ENCODE data around the gene TMEM130. TPM values are rescaled to one million over a fixed set of nuclear protein-coding genes. Genes with fewer than 3 reads are reported as not detected.
A peak's percentile ranks its signal among the peaks of the same experiment; 100 is the strongest.

TMEM130 gene
- total and polyA plus RNA-seq, 4 donors: not detected

DNA sequence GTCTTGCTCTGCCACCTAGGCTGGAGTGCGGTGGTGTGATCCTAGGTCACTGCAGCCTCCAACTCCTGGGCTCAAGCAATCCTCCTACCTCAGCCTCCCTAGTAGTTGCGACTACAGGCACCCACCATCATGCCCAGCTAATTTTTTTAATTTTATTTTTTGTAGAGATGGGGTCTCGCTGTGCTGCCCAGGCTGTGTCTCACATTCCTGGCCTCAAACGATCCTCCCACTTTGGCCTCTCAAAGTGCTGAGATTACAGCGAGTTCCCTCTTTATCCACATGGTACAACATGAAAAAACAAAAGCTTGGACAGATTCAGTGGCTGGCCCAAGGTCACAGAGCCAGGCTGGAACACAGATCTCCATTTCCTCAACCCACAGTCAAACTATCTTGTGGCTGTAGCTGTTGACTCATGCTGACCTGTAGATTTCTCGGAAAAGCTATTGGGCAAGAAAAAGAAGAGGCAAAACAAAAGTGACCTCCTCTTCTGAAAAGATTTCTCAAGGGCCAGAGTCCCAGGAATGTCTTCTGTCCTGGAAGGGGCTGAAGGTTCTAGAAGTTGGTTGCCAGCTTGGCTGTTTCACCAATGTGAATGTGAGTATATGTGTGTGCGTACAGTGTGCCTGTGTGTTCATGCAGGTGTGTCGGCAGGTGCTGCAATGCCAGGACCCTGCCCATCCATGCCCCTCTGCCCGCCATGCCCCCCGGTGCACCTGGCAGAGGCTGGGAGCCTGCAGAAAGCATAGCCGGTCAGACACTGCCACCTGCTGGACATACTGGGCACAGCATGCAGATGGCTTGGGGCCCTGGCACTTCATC is 28.4 kb downstream of the TMEM130 start:
- H3K9ac ChIP-seq (ENCODE audit: low read depth in 1 of 2, low read length in 2 of 2): no peak overlapping the region
- TF ChIP-seq, protein P1, sequence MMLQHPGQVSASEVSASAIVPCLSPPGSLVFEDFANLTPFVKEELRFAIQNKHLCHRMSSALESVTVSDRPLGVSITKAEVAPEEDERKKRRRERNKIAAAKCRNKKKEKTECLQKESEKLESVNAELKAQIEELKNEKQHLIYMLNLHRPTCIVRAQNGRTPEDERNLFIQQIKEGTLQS (IDR thresholded peaks at IDR 0.05): no peak
- peak; percentile 91 to 95 for TF ChIP-seq RAD21 (IDR thresholded peaks at IDR 0.05)
- no peak for TF ChIP-seq FOXA2 (IDR thresholded peaks at IDR 0.05)
- TF ChIP-seq HNF4A (conservative IDR thresholded peaks at IDR 0.05): peak in 1 of 2 donors; percentile 31
- no peak for TF ChIP-seq EGR1 (IDR thresholded peaks at IDR 0.05; ENCODE audit: low read depth in 2 of 2)
- TF ChIP-seq NR2F2 (IDR thresholded peaks at IDR 0.05): no peak
- TF ChIP-seq FOXA1 (IDR thresholded peaks at IDR 0.05): no peak
- no peak for TF ChIP-seq GABPA (IDR thresholded peaks at IDR 0.05 in 1 of 2, conservative IDR thresholded peaks at IDR 0.05 in 1 of 2)
- no peak for TF ChIP-seq HNF4G (IDR thresholded peaks at IDR 0.05)
- no peak for TF ChIP-seq TAF1 (conservative IDR thresholded peaks at IDR 0.05)
- TF ChIP-seq SP1 (IDR thresholded peaks at IDR 0.05): no peak
- no peak for TF ChIP-seq ZBTB33 (IDR thresholded peaks at IDR 0.05)
- TF ChIP-seq, protein P2, sequence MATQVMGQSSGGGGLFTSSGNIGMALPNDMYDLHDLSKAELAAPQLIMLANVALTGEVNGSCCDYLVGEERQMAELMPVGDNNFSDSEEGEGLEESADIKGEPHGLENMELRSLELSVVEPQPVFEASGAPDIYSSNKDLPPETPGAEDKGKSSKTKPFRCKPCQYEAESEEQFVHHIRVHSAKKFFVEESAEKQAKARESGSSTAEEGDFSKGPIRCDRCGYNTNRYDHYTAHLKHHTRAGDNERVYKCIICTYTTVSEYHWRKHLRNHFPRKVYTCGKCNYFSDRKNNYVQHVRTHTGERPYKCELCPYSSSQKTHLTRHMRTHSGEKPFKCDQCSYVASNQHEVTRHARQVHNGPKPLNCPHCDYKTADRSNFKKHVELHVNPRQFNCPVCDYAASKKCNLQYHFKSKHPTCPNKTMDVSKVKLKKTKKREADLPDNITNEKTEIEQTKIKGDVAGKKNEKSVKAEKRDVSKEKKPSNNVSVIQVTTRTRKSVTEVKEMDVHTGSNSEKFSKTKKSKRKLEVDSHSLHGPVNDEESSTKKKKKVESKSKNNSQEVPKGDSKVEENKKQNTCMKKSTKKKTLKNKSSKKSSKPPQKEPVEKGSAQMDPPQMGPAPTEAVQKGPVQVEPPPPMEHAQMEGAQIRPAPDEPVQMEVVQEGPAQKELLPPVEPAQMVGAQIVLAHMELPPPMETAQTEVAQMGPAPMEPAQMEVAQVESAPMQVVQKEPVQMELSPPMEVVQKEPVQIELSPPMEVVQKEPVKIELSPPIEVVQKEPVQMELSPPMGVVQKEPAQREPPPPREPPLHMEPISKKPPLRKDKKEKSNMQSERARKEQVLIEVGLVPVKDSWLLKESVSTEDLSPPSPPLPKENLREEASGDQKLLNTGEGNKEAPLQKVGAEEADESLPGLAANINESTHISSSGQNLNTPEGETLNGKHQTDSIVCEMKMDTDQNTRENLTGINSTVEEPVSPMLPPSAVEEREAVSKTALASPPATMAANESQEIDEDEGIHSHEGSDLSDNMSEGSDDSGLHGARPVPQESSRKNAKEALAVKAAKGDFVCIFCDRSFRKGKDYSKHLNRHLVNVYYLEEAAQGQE (IDR thresholded peaks at IDR 0.05): no peak
- TF ChIP-seq RXRA (IDR thresholded peaks at IDR 0.05): no peak
- no peak for TF ChIP-seq MAX (IDR thresholded peaks at IDR 0.05)
- TF ChIP-seq JUND (IDR thresholded peaks at IDR 0.05): peak in 1 of 2 donors; percentile 24
- TF ChIP-seq YY1 (IDR thresholded peaks at IDR 0.05): no peak
- TF ChIP-seq CTCF (IDR thresholded peaks at IDR 0.05; ENCODE audit: low read depth, low read length, missing input control): peak; percentile 95
- peak; percentile 77 for DNase-seq (ENCODE audit: low spot score)
- no peaks in the 10 kb centered on the region for H3K36me3 ChIP-seq (ENCODE audit: control insufficient read depth in 4 of 4, insufficient read depth in 3 of 4, low read depth in 1 of 4, low read length in 3 of 4)
- WGBS: 33% methylated on average over 11 of the region's 11 CpGs
- H3K27me3 ChIP-seq (ENCODE audit: control insufficient read depth in 4 of 4, insufficient read depth in 4 of 4, low read length in 3 of 4): peaks cover 0 to 3% (median under 1%) of the 10 kb centered on the region in 4 donors
- peaks cover 0 to 6% (median 3%) of the 10 kb centered on the region in 4 donors for H3K4me1 ChIP-seq (ENCODE audit: control insufficient read depth in 4 of 4, insufficient read depth in 4 of 4, low read length in 3 of 4)
- no peaks in the 10 kb centered on the region for H3K9me3 ChIP-seq (ENCODE audit: control insufficient read depth in 4 of 4, low read length in 3 of 4)
- no peak overlapping the region for H3K27ac ChIP-seq (ENCODE audit: low read depth in 1 of 2, low read length in 2 of 2)
- H3K4me3 ChIP-seq (ENCODE audit: low read depth in 1 of 3, low read length in 3 of 3): no peak overlapping the region

All from liver (tissue), 9 donors.